ENCODE measurements around the gene NUDT16.

Gene NUDT16

GRCh38 chr3:131386429-131387165, 5.0 kb downstream of the NUDT16 start:
- peak; percentile 93 for DNase-seq

- DNase-seq: no peak
Measured at GRCh38 chr3:131387796-131388489, 6.4 kb downstream of the NUDT16 start.

DNA sequence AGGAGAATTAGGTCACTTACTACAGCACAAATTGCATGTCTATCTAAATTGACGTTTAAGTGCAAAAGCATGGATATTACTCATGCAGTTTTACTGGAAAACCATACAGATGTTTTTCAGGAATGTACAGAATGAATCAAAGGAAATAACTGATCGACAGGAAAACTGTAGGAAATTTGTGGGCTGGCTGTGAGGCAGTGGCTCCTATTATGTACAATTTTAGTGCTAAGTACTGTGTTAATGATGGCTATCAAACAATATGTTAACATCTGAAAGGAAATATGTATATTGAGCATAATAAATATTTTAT, 6.9 kb downstream of the NUDT16 start:
- no peak for DNase-seq

DNA sequence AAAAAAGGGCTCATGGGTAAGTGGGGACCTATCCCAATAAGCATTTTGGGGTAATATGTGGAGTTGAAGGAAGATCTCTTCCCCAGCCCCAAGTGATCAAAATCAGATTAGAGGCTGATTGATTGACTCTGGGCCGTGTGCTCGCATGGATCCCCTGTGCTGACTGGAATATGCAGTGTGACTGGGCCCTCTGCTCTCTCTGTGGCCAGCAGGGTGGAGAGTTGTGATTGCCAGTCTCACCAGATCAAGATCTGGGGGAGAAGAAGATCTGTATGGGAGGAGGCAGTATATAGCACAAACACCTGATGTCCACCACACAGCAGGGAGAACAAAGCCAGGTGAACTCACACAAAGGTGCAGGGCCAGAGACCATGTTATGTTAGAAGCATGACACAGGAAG, 8.8 kb downstream of the NUDT16 start:
- DNase-seq: no peak

DNA sequence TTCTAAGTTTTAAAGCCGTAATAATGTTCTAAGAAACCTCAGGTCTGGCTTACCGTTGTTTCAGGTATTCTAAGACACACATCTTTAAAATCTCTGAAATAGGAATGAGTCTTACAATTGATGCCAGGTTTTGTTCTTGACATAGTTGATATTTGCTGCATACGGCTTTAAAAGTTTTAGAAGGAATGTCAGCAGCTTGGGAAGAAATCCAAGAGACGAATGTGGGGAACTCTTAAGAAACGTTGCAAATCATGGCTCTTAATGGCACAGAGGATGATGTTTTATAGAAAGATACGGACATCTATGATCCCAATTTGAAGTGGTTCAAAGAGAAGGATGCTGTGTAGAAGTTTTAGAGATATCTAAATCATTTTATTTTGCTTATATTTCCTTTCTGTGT, 11.5 kb downstream of the NUDT16 start:
- no peak for DNase-seq

DNA sequence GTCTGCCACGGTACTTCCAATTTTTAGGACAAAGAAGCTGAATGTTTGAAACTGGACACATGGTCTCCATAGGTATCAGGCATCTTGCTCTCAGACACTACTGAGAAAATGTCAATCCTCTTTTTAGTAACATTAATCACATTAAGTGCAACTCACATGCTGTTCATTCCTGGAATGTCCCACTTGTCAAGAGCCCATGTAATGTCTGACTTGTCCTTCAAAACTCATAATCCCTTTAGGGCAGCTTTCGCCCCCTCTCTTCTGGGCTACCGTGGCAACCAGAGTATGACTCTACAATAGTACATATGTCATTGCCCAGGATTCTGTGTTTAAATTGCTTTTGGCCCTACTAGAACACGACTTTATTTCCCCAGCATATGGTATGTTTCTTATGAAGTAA, 12.3 kb downstream of the NUDT16 start:
- no peak for DNase-seq

GRCh38 chr3:131394400-131394799, 12.8 kb downstream of the NUDT16 start:
- DNase-seq: no peak

DNA sequence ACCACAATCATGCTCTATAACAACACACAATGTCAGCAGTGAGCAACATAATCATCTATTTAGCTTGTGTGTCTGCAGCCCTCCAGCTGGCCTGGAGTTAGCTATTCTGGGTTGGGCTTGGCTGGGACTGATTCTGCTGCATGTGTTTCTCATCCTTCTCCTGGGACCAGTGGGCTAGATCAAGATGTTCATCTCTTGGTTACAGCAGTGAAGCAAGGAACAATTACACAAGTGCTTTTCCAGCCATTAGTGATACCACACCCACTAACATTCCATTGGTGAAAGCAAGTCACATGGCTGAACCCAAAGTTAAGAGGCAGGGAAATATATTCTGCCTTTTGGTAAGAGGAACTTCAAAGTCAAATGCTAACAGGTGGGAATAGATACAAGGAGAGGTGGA, 14.6 kb downstream of the NUDT16 start:
- no peak for DNase-seq

DNA sequence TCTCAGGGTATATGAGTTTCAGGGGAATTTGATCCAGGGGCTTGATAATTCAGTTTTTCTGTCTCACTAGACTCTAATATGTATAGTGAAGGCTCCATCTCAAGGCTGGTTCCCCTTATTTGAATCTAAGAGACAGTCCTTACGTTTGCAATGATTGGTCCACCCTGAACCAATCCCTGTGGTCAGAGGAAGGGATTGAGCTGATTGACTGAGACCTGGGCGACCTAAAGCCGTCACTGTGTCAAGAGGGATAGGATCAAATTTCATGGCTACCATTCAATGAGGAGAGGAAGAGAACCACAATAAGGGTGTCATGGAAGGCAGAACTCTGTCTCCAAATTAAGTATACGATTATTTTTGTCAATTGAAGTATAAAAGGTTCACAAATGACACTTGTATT, 16.3 kb downstream of the NUDT16 start:
- no peak for DNase-seq

- no peak for DNase-seq
Measured at GRCh38 chr3:131401978-131402377, 20.4 kb downstream of the NUDT16 start.

- no peak for DNase-seq
Measured at GRCh38 chr3:131402391-131403039, 20.9 kb downstream of the NUDT16 start.

- no peak for DNase-seq
Measured at GRCh38 chr3:131403216-131403895, 21.8 kb downstream of the NUDT16 start.

DNA sequence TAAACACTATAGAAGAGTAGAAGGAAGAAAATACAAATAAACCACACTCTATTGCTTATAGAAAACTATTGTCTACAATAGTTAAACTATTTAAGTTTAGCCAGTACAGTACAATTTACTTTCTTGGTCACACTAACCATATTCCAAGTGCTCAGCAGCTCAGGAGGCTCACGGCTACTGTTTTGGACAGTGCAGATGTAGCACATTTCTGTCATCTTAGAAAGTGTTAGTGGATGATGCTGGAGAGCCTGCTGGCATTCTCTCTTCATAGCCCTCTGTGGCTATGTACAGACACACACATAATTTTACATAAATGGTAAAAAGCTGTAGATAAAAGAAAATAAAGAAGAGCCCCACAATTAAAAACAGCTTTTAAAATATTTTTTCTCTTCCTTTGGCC, 23.8 kb downstream of the NUDT16 start:
- DNase-seq: no peak

- DNase-seq: no peak
Measured at GRCh38 chr3:131406274-131406673, 24.7 kb downstream of the NUDT16 start.

- DNase-seq: no peak
Measured at GRCh38 chr3:131417751-131418150, 36.2 kb downstream of the NUDT16 start.

GRCh38 chr3:131421301-131421700, 39.7 kb downstream of the NUDT16 start:
- DNase-seq: no peak

GRCh38 chr3:131421957-131422498, 40.5 kb downstream of the NUDT16 start:
- DNase-seq: no peak

DNA sequence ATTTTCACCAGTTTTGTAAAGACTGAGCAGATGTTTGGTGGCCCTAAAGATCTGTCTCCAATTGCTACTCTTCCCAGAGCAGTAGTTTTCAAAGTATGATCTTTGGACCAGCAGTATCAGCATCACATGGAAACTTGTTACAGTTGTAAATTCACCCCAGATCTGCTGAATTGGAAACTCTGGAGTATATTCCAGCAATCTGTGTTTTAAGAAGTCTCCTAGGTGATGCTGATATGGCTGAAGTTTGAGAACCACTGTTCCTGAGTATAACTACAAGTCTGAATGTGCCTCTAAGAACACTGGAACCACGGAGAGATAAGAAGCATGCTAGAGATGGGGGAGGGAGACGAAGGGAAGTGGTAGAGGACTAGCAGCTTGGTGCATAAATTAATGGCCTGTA, 45.7 kb downstream of the NUDT16 start:
- DNase-seq: no peak

DNA sequence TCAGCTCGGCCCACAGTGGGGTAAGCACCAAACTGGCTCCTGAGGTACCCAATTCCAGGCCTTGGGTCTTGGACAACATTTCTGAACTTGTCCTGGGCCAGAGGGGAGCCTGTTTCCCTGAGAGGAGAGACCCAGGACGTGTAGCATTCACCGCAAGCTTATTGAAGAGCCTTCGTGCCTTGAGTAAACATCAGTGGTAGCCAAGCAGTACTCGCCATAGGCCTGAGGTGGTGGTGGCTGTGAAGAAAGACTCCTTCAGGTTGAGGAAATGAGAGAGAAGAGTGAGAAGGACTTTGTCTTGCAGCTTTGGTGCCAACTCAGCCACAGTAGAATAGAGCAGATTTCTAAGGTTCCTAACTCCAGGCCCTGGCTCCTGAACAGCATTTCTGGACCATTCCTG, 50.2 kb downstream of the NUDT16 start:
- DNase-seq: no peak

DNA sequence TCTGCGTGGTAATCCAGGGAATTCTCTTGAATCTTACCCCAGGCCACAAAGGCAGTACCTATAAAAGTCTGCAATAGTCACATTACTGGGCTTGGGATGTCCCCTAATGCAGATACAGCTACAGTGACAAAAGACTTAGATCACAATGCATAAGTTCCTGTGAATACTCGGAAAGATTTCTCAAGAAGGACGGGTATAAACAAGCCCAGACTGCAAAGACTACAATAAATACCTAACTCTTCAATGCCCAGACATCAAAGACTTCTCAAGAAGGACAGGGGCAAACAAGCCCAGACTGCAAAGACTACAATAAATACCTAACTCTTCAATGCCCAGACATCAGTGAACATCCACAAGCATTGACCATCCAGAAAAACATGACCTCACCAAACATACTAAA, 50.9 kb downstream of the NUDT16 start:
- DNase-seq: no peak

- no peak for DNase-seq
Measured at GRCh38 chr3:131435000-131435399, 53.4 kb downstream of the NUDT16 start.

All from RPMI8226 (cell line).